Motor neuron (in vitro differentiated cells): Measurements from ENCODE around the gene ECHS1. TPM values are rescaled to one million over a fixed set of nuclear protein-coding genes. Genes with fewer than 3 reads are reported as not detected.

Source experiments
- ATAC-seq, 8 experiments: fragments of 200-7000 bp; cut with Tn5 transposase; replicated peaks in 6 of 8; 2 replicates each; pipeline ENCODE4 v1.8.0; 2021; ENCODE audit warnings: mild to moderate bottlenecking in 8 of 8, moderate library complexity in 8 of 8
- H3K27ac ChIP-seq, 2 donors: fragments of 250-450 bp; sonication (Bioruptor Pico); 2 replicates each; pipeline ENCODE4 v1.9.0; 2021; ENCODE audit warnings: antibody characterized with exemption in 2 of 2, mild to moderate bottlenecking in 2 of 2, moderate library complexity in 1 of 2
- H3K4me1 ChIP-seq, 2 donors: fragments of 250-450 bp; sonication (Bioruptor Pico); replicated peaks in 1 of 2; 2 replicates each; pipeline ENCODE4 v1.6.1; 2021; ENCODE audit warnings: antibody characterized with exemption in 2 of 2, mild to moderate bottlenecking in 2 of 2, moderate library complexity in 1 of 2
- H3K4me3 ChIP-seq, 5 donors: fragments of 250-450 bp; sonication (Bioruptor Pico); 2 replicates each; pipeline ENCODE4 v1.9.0; 2021; ENCODE audit warnings: antibody characterized with exemption in 5 of 5, mild to moderate bottlenecking in 5 of 5, moderate library complexity in 4 of 5
- WGBS, 10 experiments: fragments of 450-650 bp; shearing (Covaris generic); methylation state at CpG; one replicate each; pipeline ENCODE4 v1.0.0; 2022; 5-methylcytosine and 5-hydroxymethylcytosine counted together
- in situ Hi-C, 9 experiments: fragments of 400-800 bp; cut with MboI; loops; one replicate each; pipeline ENCODE4 v1.15.0; 2021; ENCODE audit warnings: low sequenced_read_pairs in 9 of 9, low pct_unique_long_range_greater_than_20kb in 2 of 9; ENCODE audit not compliant: unreplicated experiment in 9 of 9
- total RNA-seq, 8 experiments: library from RNA; unstranded; fragments of 300-600 nt; gene quantifications; 2 replicates each; pipeline versions ENCODE4 v1.2.3 to v1.2.4, GENCODE V29; 2022

The ECHS1 gene
- total RNA-seq, 8 experiments from 2014 or later: 48.7 to 117 (median 85.1) TPM

DNA sequence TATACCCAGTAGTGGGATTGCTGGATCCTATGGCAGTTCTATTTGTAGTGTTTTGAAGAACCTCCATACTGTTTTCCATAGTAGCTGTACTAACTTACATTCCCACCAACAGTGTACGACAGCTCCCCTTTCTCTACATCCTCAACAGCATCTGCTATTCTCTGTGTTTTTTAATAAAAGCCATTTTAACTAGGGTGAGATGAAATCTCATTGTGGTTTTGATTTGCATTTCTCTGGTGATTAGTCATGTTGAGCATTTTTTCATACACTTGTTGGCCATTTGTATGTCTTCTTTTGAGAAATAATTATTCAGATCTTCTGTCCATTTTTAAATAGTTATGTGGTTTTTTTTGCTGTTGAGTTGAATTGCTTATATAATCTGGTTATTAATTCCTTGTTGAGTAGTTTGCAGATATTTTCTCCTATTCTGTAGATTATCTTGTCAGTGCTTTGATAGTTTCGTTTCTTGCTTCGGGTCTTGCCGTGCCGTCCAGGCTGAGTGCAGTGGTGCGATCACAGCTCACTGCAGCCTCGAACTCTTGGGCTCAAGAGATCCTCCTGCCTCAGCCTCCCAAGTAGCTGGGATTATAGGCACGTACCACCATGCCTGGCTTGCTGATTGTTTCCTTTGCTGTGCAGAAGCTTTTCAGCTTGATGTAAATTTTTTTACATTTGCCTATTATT lies 32.8 kb upstream of the ECHS1 start:
- in situ Hi-C loops: no loop called here
- peak in 2 of 8 experiments; percentile 53 to 60 for ATAC-seq
- no peak overlapping the region for H3K27ac ChIP-seq
- WGBS, 10 experiments: 80 to 99% (median 93%) methylated on average over 2 to 8 of the region's 8 CpGs
- no peak overlapping the region for H3K4me3 ChIP-seq
- H3K4me1 ChIP-seq: no peaks in the 10 kb centered on the region

DNA sequence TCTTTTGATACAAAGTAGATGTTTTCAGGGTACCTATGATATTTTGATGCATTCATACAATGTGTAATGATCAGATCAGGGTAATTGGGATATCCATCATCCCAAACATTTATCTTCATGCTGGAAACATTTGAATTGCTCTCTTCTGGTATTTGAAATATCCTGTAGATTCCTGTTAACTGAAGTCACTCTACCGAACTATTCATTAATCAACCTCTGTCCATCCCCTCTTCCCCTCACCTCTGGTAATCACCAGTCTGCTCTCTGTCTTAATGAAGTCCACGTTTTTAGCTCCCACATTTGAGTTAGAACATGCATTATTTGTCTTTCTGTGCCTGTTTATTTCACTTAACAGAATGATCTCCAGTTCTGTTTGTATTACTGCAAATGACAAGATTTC lies 32.1 kb upstream of the ECHS1 start:
- WGBS, 10 experiments: 17 to 100% (median 63%) methylated on average over 1 to 2 of the region's 2 CpGs; no CpG with 5 or more reads in 2 of the 10 experiments
- in situ Hi-C loops: no loop called here
- Histone ChIP-seq H3K27ac (no peak overlapping the region), H3K4me3 (no peak overlapping the region), H3K4me1 (no peaks in the 10 kb centered on the region)
- ATAC-seq: no peak

DNA sequence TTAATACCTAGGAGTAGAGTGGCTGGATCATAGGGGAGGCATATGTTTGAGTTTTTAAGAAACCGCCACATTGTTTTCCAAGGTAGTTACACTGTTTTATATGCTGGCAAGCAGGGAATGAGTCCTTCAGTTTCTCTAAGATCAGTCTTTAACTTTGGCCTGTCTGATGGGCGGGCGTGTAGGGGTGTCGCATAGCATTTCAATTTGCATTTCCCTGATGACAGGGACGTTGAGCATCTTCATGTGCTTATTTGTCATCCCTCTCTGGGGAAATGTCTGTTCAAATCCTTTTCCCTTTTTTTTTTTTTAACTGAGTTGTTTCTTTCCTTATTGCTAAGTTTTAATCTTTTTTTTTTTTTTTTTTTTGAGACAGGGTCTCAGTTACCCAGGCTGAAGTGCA lies 30.6 kb upstream of the ECHS1 start:
- no peak overlapping the region for H3K4me3 ChIP-seq
- in situ Hi-C loops: no loop called here
- WGBS, 10 experiments: 59 to 100% (median 89%) methylated on average over 3 to 5 of the region's 5 CpGs; no CpG with 5 or more reads in 2 of the 10 experiments
- no peak overlapping the region for H3K27ac ChIP-seq
- ATAC-seq: peak in 2 of 8 experiments; percentile 71
- no peaks in the 10 kb centered on the region for H3K4me1 ChIP-seq

DNA sequence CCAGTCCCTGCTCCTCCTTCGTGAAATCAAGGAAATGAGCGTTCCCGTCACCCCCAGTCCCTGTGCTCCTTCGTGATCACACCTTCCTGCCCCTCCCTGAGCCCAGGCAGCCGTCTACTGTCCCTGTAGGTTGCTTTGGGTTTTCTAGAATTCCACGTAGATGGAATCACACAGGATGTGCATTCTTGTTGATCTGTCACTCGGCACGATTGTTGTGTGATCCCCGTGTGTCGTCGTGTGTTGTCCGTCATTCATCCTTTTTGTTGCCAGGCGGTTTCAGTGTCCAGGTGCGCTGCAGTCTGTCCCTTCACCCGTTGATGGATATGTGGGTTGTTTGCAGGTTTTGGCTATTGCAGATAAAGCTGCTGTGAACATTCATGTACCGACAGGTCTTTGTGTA lies 30.2 kb upstream of the ECHS1 start:
- in situ Hi-C loops: no loop called here
- no peak for ATAC-seq
- H3K4me3 ChIP-seq: no peak overlapping the region
- 84 to 100% (median 98%) methylated on average over 1 to 11 of the region's 16 CpGs; no CpG with 5 or more reads in 4 of the 10 experiments for WGBS, 10 experiments
- H3K4me1 ChIP-seq: no peaks in the 10 kb centered on the region
- H3K27ac ChIP-seq: no peak overlapping the region

DNA sequence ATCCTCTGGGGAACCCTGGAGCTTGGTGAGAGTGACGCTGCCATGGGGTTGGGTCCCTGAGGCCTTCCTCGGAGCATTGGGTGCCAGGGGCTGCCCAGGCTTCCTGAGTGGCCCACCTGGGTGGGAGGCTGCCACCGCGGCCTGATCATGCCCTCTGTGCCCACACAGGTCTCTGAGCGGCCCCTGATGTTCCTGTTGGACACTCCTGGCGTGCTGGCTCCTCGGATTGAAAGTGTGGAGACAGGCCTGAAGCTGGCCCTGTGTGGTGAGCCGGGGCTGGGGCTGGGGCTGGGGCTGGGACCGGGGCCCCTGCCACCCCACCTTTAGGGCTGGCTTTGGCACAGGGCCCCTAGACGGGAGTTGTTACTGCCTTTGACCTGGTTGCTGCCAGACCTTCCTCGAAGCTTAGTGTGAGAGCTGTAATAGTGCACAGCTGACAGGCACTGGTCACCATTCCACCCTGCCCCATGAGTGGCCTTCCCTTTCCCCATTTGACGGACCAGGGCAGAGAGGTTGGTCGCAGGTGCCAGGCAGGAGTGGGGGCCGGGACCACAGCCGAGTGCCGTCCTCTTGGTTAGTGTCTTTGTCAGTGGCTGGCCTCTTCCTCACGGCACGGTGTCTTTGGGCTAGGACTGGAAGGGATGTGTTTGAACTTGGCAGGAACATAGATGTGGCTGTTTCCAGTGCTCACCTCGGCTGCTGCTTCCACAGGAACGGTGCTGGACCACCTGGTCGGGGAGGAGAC lies 29.0 kb upstream of the ECHS1 start:
- Histone ChIP-seq H3K27ac (no peak overlapping the region), H3K4me3 (no peak overlapping the region), H3K4me1 (no peaks in the 10 kb centered on the region)
- no peak for ATAC-seq
- in situ Hi-C loops: no loop called here
- WGBS, 10 experiments: 80 to 100% (median 95%) methylated on average over 1 to 12 of the region's 21 CpGs; no CpG with 5 or more reads in 3 of the 10 experiments

DNA sequence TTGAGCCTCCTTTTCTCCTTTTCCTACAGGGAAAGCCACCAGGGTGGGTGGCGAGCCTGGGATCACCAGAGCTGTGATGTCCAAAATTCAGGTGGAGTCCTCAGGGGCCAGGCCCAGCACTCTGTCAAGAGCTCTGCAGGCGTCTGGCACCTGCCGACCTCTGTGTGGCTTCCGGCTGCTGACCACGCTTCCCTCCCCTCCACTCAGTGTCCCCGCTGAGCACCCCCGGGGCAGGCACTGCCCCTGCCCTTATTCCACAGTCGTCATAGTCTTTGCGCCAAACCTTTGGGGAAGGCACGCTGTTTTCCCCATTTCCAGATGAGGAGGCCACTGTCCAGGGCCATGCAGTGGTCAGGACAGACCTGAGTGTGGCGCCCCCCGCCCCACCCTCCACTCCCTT lies 28.3 kb upstream of the ECHS1 start:
- 80 to 100% (median 90%) methylated on average over 1 to 2 of the region's 12 CpGs; no CpG with 5 or more reads in 6 of the 10 experiments for WGBS, 10 experiments
- Histone ChIP-seq H3K4me3 (no peak overlapping the region), H3K4me1 (no peaks in the 10 kb centered on the region), H3K27ac (no peak overlapping the region)
- in situ Hi-C loops: no loop called here
- no peak for ATAC-seq

DNA sequence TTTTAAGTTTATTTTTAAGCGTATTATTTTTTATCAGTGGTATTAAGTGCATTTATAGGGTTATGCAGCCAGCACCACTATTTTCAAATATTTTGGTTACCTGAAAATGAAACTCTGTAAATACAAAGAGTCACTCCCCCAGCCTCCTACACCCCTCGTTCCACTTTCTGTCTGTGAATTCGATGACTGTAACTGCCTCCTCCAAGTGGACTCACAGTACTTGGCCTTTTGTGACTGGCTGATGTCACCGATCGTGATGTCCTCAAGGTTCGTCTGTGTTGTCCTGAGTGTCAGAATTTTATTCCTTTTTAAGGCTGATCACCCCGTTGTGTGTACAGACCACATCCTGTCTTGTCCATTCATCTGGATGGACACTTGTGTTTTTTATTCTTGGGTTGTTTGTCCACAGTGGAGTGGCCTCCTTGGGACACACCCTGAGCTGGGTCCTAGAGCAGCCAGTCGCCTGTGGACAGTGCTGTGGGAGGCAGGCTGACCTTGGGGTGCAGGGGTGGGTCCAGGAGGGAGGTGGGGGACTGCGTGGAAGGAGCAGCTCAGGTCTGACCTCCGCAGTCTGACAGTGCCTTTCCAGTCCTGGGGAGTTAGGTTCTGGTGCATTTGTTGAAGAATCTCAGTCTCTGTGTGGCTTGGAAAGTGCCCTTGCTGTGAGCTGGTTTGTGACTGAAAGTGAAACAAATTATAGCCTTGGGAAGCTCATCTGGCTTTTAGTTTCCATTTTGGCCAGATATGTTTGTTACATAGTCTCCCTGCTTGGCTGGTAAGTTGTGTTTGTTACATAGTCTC lies 27.7 kb upstream of the ECHS1 start:
- ATAC-seq: no peak
- no peak overlapping the region for H3K27ac ChIP-seq
- no peak overlapping the region for H3K4me3 ChIP-seq
- no peaks in the 10 kb centered on the region for H3K4me1 ChIP-seq
- 82 to 100% (median 93%) methylated on average over 1 to 8 of the region's 10 CpGs; no CpG with 5 or more reads in 1 of the 10 experiments for WGBS, 10 experiments
- in situ Hi-C loops: no loop called here

DNA sequence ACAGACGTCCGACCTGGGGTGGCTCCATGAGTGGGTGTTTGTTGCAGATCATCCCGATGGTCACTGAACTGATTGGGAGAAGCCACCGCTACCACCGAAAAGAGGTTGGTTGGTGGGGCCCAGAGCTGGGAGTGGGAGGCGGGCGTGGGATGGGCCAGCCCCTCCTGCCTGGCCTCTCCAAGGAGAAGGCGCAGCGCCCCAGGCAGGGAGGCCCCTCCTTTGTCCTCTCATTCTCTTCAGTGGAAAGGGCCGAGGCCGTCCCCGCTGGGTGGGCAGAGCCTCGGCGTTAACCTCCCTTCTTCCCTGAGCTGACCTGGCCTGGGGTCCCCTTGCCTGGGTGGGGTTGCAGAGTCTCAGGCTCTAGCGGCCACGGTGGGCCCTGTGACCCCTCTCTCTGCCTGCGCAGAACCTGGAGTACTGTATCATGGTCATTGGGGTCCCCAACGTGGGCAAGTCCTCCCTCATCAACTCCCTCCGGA lies 26.0 kb upstream of the ECHS1 start:
- Histone ChIP-seq H3K27ac (no peak overlapping the region), H3K4me1 (peaks cover 7 to 9% of the 10 kb centered on the region in 2 donors), H3K4me3 (no peak overlapping the region)
- in situ Hi-C loops: no loop called here
- WGBS, 10 experiments: 83 to 100% (median 92%) methylated on average over 1 to 5 of the region's 19 CpGs; no CpG with 5 or more reads in 5 of the 10 experiments
- no peak for ATAC-seq

DNA sequence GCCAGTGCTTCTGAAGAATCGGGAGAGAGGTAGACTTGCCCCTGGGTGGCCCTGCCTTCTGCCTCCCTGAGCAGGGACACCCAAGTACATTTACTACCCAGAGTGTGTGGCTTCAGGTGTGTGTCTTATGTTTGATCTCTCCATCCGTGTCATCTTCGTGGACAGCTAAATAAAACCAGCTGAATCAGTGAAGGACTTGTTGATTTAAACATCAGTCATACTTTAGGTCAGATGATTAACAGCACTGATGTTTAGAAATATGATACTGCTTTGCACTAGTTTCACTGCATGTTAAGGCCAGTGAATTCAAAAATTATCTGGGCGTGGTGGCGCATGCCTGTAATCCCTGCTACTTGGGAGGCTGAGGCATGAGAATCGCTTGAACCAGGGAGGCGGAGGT lies 24.8 kb upstream of the ECHS1 start:
- H3K4me1 ChIP-seq: peaks cover 7 to 9% of the 10 kb centered on the region in 2 donors
- in situ Hi-C loops: no loop called here
- ATAC-seq: no peak
- WGBS, 10 experiments: 50 to 100% (median 98%) methylated on average over 1 to 7 of the region's 7 CpGs; no CpG with 5 or more reads in 1 of the 10 experiments
- no peak overlapping the region for H3K27ac ChIP-seq
- no peak overlapping the region for H3K4me3 ChIP-seq

DNA sequence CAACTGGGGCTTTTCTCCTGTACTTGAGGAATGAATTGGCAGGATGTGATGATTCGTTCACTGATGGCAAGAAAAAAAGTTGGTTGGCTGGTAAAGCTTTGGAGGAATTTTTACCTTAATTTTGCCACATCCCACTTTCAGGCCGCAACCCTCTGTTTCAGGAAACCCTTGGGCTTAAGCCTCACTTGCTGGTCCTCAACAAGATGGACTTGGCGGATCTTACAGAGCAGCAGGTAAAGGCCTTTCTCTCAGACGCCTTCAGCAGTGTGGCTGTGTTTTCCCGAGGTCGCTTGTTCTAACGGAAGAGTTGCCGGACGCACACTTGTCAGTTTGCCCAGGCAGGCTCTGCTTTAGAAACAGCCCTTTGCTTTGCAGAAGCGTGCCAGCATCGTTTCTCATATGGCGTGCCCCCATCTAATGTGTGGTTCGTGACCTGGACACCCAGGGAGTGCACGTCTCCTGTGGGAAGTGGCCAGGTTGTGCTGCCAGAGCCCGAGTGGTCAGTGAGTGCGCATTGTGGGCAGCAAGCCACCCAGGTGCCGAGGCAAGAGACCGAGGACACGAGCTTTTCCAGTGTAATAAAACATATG lies 23.0 kb upstream of the ECHS1 start:
- in situ Hi-C loops: no loop called here
- Histone ChIP-seq H3K4me3 (no peak overlapping the region), H3K27ac (no peak overlapping the region), H3K4me1 (peaks cover 7 to 9% of the 10 kb centered on the region in 2 donors)
- ATAC-seq: no peak
- WGBS, 10 experiments: 60 to 100% (median 100%) methylated on average over 1 to 8 of the region's 19 CpGs; no CpG with 5 or more reads in 2 of the 10 experiments

DNA sequence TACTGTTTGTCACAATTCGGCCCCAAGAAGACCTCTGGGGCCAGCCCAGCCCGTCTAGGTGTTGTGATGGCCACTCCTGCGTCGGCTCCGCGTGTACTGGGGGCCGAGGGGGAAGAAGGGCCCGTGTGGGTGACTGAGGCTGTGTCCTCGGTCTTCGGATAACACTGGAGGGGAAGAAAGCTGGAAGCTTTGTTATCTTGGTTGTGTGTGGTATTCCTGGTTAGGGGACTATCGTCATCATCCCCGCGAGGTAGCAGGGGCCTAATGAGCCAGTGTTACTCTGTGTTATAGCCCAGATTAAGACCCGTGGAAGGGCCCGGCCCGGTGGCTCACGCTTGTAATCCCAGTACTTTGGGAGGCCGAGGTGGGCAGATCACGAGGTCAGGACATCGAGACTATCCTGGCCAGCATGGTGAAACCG lies 21.7 kb upstream of the ECHS1 start:
- in situ Hi-C loops: no loop called here
- WGBS, 10 experiments: 0 to 45% (median 14%) methylated on average over 1 to 20 of the region's 21 CpGs; no CpG with 5 or more reads in 2 of the 10 experiments
- Histone ChIP-seq H3K4me3 (peak overlapping the region; percentile 50 to 95 (median 63)), H3K4me1 (peaks cover 7 to 9% of the 10 kb centered on the region in 2 donors), H3K27ac (peak overlapping the region; percentile 81 to 85)
- ATAC-seq: peak in 1 of 8 experiments; percentile 4

DNA sequence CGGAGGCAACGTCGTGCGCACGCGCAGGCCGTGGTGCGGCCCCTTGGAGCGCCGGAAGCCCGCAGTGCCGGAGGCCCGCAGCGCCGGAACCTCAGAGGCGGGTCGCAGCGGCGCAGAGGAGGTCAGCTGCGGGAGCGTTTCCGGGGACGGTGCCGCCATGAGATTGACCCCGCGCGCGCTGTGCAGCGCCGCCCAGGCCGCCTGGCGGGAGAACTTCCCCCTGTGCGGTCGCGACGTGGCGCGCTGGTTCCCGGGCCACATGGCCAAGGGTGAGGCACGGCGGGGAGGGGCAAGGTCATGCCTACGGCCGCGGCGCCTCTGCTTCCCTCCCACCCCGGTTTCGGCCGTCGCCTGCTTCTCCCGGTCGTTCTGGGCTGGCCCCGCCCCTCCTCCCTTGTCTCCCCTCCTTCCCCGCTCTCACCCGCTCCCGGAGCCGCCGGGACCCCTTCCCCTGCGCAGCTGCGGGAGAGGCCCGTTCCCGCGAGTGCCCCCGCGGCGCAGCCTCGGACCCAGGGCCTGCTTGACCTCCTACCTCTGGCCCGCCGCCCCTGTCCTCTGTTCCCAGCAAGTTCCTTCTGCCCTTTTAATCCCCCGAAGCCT lies 21.0 kb upstream of the ECHS1 start, which contains the start of gene MTG1:
Gene MTG1, plus strand, starts transcription at position 94 of the 600 bp plus-strand sequence. Its CDS starts 64 bp downstream, at position 158.
- peak; percentile 95 to 99 (median 96) for ATAC-seq
- in situ Hi-C loops: no loop called here
- H3K27ac ChIP-seq: peak within 1 kb of the TSS; percentile 81 to 85
- 0% methylated on average over 1 of the region's 69 CpGs; no CpG with 5 or more reads in 6 of the 10 experiments for WGBS, 10 experiments
- H3K4me1 ChIP-seq: peaks cover 7 to 9% of the 10 kb centered on the region in 2 donors
- H3K4me3 ChIP-seq: peak within 1 kb of the TSS; percentile 50 to 95 (median 63)
